ENCODE results near the gene SSH2. TPM values are rescaled to one million over a fixed set of nuclear protein-coding genes. Genes with fewer than 3 reads are reported as not detected.
A peak's percentile ranks its signal among the peaks of the same experiment; 100 is the strongest.

Gene SSH2
- total and polyA plus RNA-seq, 2 of the 13 experiments (the other 11 are each of a cell fraction or from before 2014, with no cell fraction given), result 6.0 to 6.4 TPM

- TF ChIP-seq JUNB (CRISPR knock-in tag; IDR thresholded peaks at IDR 0.05; ENCODE audit: borderline replicate concordance) (no peak), ATF7-NPFF (CRISPR knock-in tag; IDR thresholded peaks at IDR 0.05; ENCODE audit: low read depth) (0 out of 2 replicates have a peak, but pooled peaks have one; percentile 47), CBX1 (IDR thresholded peaks at IDR 0.05; ENCODE audit: low read depth) (peak; percentile 42), ZFX (CRISPR knock-in tag; IDR thresholded peaks at IDR 0.05; ENCODE audit: low read depth) (peak; percentile 52; the same call in 1 of the 2 replicates), HES4 (CRISPR knock-in tag; IDR thresholded peaks at IDR 0.05; ENCODE audit: borderline replicate concordance) (peak; percentile 71; the same call in 1 of the 2 replicates), GATA4 (IDR thresholded peaks at IDR 0.05; ENCODE audit: borderline replicate concordance, low read depth) (no peak), HNF4A (CRISPR knock-in tag; IDR thresholded peaks at IDR 0.05) (peak; percentile 4; the same call in 1 of the 2 replicates), ZNF543 (CRISPR knock-in tag; IDR thresholded peaks at IDR 0.05) (peak; percentile 19; the same call in 1 of the 2 replicates), HOXA9 (CRISPR knock-in tag; IDR thresholded peaks at IDR 0.05; ENCODE audit: borderline replicate concordance) (peak; percentile 78; the same call in 1 of the 2 replicates), RXRA (CRISPR knock-in tag; IDR thresholded peaks at IDR 0.05) (no peak), ARID2 (CRISPR knock-in tag; IDR thresholded peaks at IDR 0.05; ENCODE audit: borderline replicate concordance) (no peak), ZNF44 (CRISPR knock-in tag; IDR thresholded peaks at IDR 0.05) (no peak), SKIL (CRISPR knock-in tag; IDR thresholded peaks at IDR 0.05; ENCODE audit: borderline replicate concordance) (0 out of 2 replicates have a peak, but pooled peaks have one; percentile 20), PHF21A (CRISPR knock-in tag; IDR thresholded peaks at IDR 0.05) (0 out of 2 replicates have a peak, but pooled peaks have one; percentile 60)
These were observed 339.4 kb downstream of the SSH2 start (continued) for GRCh38 chr17:29590411-29591145.

All from HepG2 (cell line).